DOHH2 (cell line): ENCODE results near the gene CAPN3.
"Not testable (repeated sequence)": the region's sequence is repeated elsewhere in the genome, so short reads cannot be mapped to it uniquely, and the experiment has no call there.

Experiments
- H3F3A ChIP-seq: fragments of 200-600 bp; sonication (generic), shearing (Covaris generic); 2 replicates; pipeline ENCODE4 v1.6.0; 2016; ENCODE audit warnings: antibody characterized with exemption, mild to moderate bottlenecking; ENCODE audit not compliant: control insufficient read depth, insufficient read depth
- H3K27ac ChIP-seq: fragments of 200-600 bp; sonication (generic); 2 replicates; pipeline ENCODE4 v1.5.1; 2014; ENCODE audit warnings: low read depth, mild to moderate bottlenecking, low read length, moderate library complexity
- H3K27me3 ChIP-seq: fragments of 200-600 bp; sonication (generic); 2 replicates; pipeline ENCODE4 v1.6.1; 2014; ENCODE audit warnings: mild to moderate bottlenecking, low read length, mixed read lengths; ENCODE audit not compliant: control insufficient read depth
- H3K36me3 ChIP-seq: fragments of 200-600 bp; sonication (generic); 2 replicates; pipeline ENCODE4 v1.6.1; 2014; ENCODE audit warnings: mild to moderate bottlenecking, low read length, moderate library complexity, mixed read lengths; ENCODE audit not compliant: control insufficient read depth
- H3K4me1 ChIP-seq: fragments of 200-600 bp; sonication (generic); 2 replicates; pipeline ENCODE4 v1.6.1; 2014; ENCODE audit warnings: mild to moderate bottlenecking, low read length, mixed read lengths; ENCODE audit not compliant: control insufficient read depth
- H3K4me2 ChIP-seq: fragments of 200-600 bp; sonication (generic); 2 replicates; pipeline ENCODE4 v1.6.0; 2014; ENCODE audit warnings: mild to moderate bottlenecking, low read length, moderate library complexity
- H3K4me3 ChIP-seq: fragments of 200-600 bp; sonication (generic); 2 replicates; pipeline ENCODE4 v1.5.1; 2014; ENCODE audit warnings: mild to moderate bottlenecking, low read length, mixed read lengths
- H3K79me2 ChIP-seq: fragments of 200-600 bp; sonication (generic); 2 replicates; pipeline ENCODE4 v1.6.1; 2014; ENCODE audit warnings: mild to moderate bottlenecking, low read length, mixed read lengths; ENCODE audit not compliant: control insufficient read depth
- H3K9me2 ChIP-seq: fragments of 200-600 bp; sonication (generic); replicated peaks from 2 replicates; pipeline ENCODE4 v1.6.1; 2014; ENCODE audit warnings: mild to moderate bottlenecking, low read length, mixed read lengths; ENCODE audit not compliant: control insufficient read depth
- H3K9me3 ChIP-seq: fragments of 200-600 bp; sonication (generic); 2 replicates; pipeline ENCODE4 v1.6.1; 2014; ENCODE audit warnings: antibody characterized with exemption, low read length, mixed read lengths; ENCODE audit not compliant: control insufficient read depth, insufficient read depth
- H4K20me1 ChIP-seq: fragments of 200-600 bp; sonication (generic); 2 replicates; pipeline ENCODE4 v1.6.0; 2014; ENCODE audit warnings: low read depth, mild to moderate bottlenecking, antibody characterized with exemption, low read length, moderate library complexity; ENCODE audit not compliant: control insufficient read depth, insufficient read depth
- CTCF ChIP-seq: fragments of 200-600 bp; sonication (generic); IDR thresholded peaks from one replicate; pipeline ENCODE4 v1.5.1; 2014; ENCODE audit warnings: antibody characterized with exemption, mild to moderate bottlenecking, low read depth, low read length; ENCODE audit not compliant: poor library complexity, severe bottlenecking
- EZH2phosphoT487 ChIP-seq: fragments of 200-600 bp; sonication (generic); IDR thresholded peaks from 2 replicates; pipeline ENCODE4 v1.6.1; 2017; ENCODE audit warnings: borderline replicate concordance, mild to moderate bottlenecking, antibody characterized with exemption, low read length, moderate library complexity, mixed read lengths

The CAPN3 gene

GRCh38 chr15:42331235-42331634 lies 28.1 kb upstream of the CAPN3 start:
- no peak overlapping the region for H3K4me2 ChIP-seq

DNA sequence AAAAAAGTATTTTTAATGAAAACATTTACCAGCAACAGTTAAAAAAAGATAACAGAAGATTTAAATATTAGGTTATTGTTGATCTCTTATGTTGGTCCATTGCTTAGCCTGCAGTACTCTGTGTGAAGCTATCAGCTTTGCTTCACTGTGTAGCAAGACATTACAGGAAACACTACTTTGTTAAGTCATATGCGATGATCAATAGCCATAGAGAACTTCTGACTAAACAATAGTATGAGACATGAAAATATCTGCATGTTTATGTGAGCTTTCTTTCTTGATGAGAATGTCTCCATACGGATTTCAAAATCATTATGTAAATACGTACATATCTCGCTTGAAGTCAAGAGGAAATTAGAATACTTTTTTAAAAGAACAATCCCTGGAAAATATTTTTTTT lies 27.0 kb upstream of the CAPN3 start:
- H3K27ac ChIP-seq: no peak overlapping the region
- no peaks in the 10 kb centered on the region for H4K20me1 ChIP-seq
- no peaks in the 10 kb centered on the region for H3K9me2 ChIP-seq
- TF ChIP-seq CTCF (no peak), EZH2phosphoT487 (no peak)
- no peaks in the 10 kb centered on the region for H3K27me3 ChIP-seq
- H3K4me3 ChIP-seq: no peak overlapping the region
- H3F3A ChIP-seq: no peaks in the 10 kb centered on the region
- H3K4me2 ChIP-seq: no peak overlapping the region
- H3K9me3 ChIP-seq: peaks cover 11% of the 10 kb centered on the region
- no peaks in the 10 kb centered on the region for H3K79me2 ChIP-seq
- no peaks in the 10 kb centered on the region for H3K36me3 ChIP-seq
- no peaks in the 10 kb centered on the region for H3K4me1 ChIP-seq

More at GRCh38 chr15:42331235-42331634, 28.1 kb upstream of the CAPN3 start:
- no peaks in the 10 kb centered on the region for H4K20me1 ChIP-seq
- no peaks in the 10 kb centered on the region for H3K9me2 ChIP-seq
- no peaks in the 10 kb centered on the region for H3K4me1 ChIP-seq
- no peaks in the 10 kb centered on the region for H3K79me2 ChIP-seq
- H3K27ac ChIP-seq: no peak overlapping the region
- H3F3A ChIP-seq: no peaks in the 10 kb centered on the region
- 0 out of 2 replicates have a peak, but pooled peaks cover 3% of the 10 kb centered on the region for H3K36me3 ChIP-seq
- H3K9me3 ChIP-seq: peaks cover 11% of the 10 kb centered on the region
- H3K27me3 ChIP-seq: no peaks in the 10 kb centered on the region
- no peak overlapping the region for H3K4me3 ChIP-seq
- no peak for TF ChIP-seq CTCF
- no peak for TF ChIP-seq EZH2phosphoT487

DNA sequence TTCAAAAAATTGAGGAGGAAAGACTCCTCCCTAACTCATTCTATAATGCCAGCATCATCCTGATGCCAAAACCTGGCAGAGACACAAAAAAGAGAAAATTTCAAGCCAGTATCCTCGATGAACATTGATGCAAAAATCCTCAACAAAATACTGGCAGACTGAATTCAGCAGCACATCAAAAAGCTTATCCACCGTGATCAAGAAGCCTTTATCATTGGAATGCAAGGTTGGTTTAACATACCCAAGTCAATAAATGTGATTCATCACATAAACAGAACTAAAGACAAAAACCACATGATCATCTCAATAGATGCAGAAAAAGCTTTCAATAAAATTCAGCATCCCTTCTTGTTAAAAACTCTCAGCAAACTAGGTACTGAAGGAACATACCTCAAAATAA lies 24.2 kb upstream of the CAPN3 start:
- no peaks in the 10 kb centered on the region for H3K79me2 ChIP-seq
- H3K4me1 ChIP-seq: no peaks in the 10 kb centered on the region
- H3K27me3 ChIP-seq: no peaks in the 10 kb centered on the region

GRCh38 chr15:42336650-42337049 lies 22.7 kb upstream of the CAPN3 start:
- not testable (repeated sequence) for H3K79me2 ChIP-seq, H3K36me3 ChIP-seq, H3K4me2 ChIP-seq, H3K27ac ChIP-seq, H4K20me1 ChIP-seq, H3K9me2 ChIP-seq, H3F3A ChIP-seq, H3K4me1 ChIP-seq, H3K4me3 ChIP-seq, H3K27me3 ChIP-seq
- peaks cover 11% of the 10 kb centered on the region for H3K9me3 ChIP-seq

More for the DNA sequence above, 24.2 kb upstream of the CAPN3 start:
- H3K9me3 ChIP-seq: peaks cover 11% of the 10 kb centered on the region
- no peaks in the 10 kb centered on the region for H3K36me3 ChIP-seq
- H3K27ac ChIP-seq: no peak overlapping the region
- no peak for TF ChIP-seq CTCF
- no peak for TF ChIP-seq EZH2phosphoT487
- H3K4me3 ChIP-seq: no peak overlapping the region
- no peak overlapping the region for H3K4me2 ChIP-seq
- no peaks in the 10 kb centered on the region for H4K20me1 ChIP-seq
- H3F3A ChIP-seq: no peaks in the 10 kb centered on the region
- H3K9me2 ChIP-seq: no peaks in the 10 kb centered on the region

- not testable (repeated sequence) for H3K27me3 ChIP-seq, H3K4me2 ChIP-seq, H3K27ac ChIP-seq, H3K4me3 ChIP-seq, H3K79me2 ChIP-seq, H3K9me2 ChIP-seq, H3F3A ChIP-seq, H4K20me1 ChIP-seq, H3K4me1 ChIP-seq, H3K36me3 ChIP-seq
- peaks cover 11% of the 10 kb centered on the region for H3K9me3 ChIP-seq
These were observed 22.2 kb upstream of the CAPN3 start for GRCh38 chr15:42337104-42337503.
